ENCODE data around the gene HES5. TPM values are rescaled to one million over a fixed set of nuclear protein-coding genes. Genes with fewer than 3 reads are reported as not detected.

Gene HES5
- total and polyA plus RNA-seq, 2 of the 13 experiments (the other 11 are each of a cell fraction or from before 2014, with no cell fraction given) = not detected

DNA sequence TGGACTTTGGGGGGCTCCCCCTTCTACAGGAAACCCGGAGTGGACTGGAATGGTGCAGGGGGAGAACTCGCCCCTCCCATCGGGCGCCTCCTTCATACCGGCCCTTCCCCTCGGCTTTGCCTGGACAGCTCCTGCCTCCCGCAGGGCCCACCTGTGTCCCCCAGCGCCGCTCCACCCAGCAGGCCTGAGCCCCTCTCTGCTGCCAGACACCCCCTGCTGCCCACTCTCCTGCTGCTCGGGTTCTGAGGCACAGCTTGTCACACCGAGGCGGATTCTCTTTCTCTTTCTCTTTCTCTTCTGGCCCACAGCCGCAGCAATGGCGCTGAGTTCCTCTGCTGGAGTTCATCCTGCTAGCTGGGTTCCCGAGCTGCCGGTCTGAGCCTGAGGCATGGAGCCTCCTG is 26.2 kb upstream of the HES5 start, which contains the start of gene TNFRSF14 (continued):
- TF ChIP-seq, protein P1, sequence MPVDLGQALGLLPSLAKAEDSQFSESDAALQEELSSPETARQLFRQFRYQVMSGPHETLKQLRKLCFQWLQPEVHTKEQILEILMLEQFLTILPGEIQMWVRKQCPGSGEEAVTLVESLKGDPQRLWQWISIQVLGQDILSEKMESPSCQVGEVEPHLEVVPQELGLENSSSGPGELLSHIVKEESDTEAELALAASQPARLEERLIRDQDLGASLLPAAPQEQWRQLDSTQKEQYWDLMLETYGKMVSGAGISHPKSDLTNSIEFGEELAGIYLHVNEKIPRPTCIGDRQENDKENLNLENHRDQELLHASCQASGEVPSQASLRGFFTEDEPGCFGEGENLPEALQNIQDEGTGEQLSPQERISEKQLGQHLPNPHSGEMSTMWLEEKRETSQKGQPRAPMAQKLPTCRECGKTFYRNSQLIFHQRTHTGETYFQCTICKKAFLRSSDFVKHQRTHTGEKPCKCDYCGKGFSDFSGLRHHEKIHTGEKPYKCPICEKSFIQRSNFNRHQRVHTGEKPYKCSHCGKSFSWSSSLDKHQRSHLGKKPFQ (CRISPR knock-in tag; IDR thresholded peaks at IDR 0.05; ENCODE audit: insufficient replicate concordance) = no peak
- TF ChIP-seq ZFP90 (CRISPR knock-in tag; IDR thresholded peaks at IDR 0.05; ENCODE audit: borderline replicate concordance) (no peak), MAZ (IDR thresholded peaks at IDR 0.05; ENCODE audit: borderline replicate concordance, low read depth, low read length) (no peak), MAZ (CRISPR knock-in tag; IDR thresholded peaks at IDR 0.05; ENCODE audit: low read depth) (peak; percentile 43; the same call in 1 of the 2 replicates), YY1 (IDR thresholded peaks at IDR 0.05; ENCODE audit: insufficient read depth, insufficient replicate concordance, low read depth, low read length) (peak; percentile 61), ZMAT3 (CRISPR knock-in tag; conservative IDR thresholded peaks at IDR 0.05) (0 out of 2 replicates have a peak, but pooled peaks have one; percentile 42), ZNF609 (CRISPR knock-in tag; IDR thresholded peaks at IDR 0.05; ENCODE audit: borderline replicate concordance) (no peak), ELF1 (CRISPR knock-in tag; IDR thresholded peaks at IDR 0.05) (no peak), RNF219 (CRISPR knock-in tag; IDR thresholded peaks at IDR 0.05) (no peak), ZFYVE20 (CRISPR knock-in tag; IDR thresholded peaks at IDR 0.05; ENCODE audit: borderline replicate concordance, low read depth) (no peak), ZKSCAN1 (IDR thresholded peaks at IDR 0.05; ENCODE audit: low read length) (no peak), SRF (IDR thresholded peaks at IDR 0.05; ENCODE audit: low read depth, low read length) (no peak), SMARCC2 (IDR thresholded peaks at IDR 0.05) (no peak), SNAPC2 (CRISPR knock-in tag; IDR thresholded peaks at IDR 0.05) (no peak)
- TF ChIP-seq, protein P2, sequence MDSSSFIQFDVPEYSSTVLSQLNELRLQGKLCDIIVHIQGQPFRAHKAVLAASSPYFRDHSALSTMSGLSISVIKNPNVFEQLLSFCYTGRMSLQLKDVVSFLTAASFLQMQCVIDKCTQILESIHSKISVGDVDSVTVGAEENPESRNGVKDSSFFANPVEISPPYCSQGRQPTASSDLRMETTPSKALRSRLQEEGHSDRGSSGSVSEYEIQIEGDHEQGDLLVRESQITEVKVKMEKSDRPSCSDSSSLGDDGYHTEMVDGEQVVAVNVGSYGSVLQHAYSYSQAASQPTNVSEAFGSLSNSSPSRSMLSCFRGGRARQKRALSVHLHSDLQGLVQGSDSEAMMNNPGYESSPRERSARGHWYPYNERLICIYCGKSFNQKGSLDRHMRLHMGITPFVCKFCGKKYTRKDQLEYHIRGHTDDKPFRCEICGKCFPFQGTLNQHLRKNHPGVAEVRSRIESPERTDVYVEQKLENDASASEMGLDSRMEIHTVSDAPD (CRISPR knock-in tag; IDR thresholded peaks at IDR 0.05) = no peak
- TF ChIP-seq, protein P3, sequence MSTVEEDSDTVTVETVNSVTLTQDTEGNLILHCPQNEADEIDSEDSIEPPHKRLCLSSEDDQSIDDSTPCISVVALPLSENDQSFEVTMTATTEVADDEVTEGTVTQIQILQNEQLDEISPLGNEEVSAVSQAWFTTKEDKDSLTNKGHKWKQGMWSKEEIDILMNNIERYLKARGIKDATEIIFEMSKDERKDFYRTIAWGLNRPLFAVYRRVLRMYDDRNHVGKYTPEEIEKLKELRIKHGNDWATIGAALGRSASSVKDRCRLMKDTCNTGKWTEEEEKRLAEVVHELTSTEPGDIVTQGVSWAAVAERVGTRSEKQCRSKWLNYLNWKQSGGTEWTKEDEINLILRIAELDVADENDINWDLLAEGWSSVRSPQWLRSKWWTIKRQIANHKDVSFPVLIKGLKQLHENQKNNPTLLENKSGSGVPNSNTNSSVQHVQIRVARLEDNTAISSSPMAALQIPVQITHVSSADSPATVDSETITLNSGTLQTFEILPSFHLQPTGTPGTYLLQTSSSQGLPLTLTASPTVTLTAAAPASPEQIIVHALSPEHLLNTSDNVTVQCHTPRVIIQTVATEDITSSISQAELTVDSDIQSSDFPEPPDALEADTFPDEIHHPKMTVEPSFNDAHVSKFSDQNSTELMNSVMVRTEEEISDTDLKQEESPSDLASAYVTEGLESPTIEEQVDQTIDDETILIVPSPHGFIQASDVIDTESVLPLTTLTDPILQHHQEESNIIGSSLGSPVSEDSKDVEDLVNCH (CRISPR knock-in tag; IDR thresholded peaks at IDR 0.05) = no peak

All from HepG2 (cell line).